Measurements from ENCODE around the gene SLC1A1.

Gene SLC1A1

DNA sequence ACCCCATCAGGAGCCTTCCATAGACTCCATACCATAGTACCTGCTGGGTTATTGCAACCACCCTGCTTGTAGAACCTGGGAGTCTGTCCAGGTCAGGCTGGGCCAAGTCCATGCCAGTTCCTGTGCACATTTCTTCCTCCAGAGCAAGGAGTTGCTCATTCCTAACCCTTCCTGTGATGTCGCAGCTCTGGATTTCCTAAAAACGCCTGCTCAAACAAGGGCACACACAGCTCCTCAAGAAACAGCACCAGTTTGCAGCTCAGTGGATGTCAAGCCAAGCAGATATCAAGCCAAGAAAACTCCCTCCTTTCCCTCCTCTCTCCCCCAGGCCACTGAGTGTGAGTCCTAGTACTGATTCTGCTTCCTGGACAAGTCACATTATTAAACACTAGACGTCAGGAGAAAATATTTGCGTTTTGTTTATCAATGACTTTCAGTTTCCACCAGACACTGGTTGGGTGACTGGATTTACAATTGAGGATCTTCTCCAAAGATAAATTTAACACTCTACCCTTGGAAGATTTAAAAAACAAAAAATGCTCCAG is 59.6 kb downstream of the SLC1A1 start:
- no peak for DNase-seq (ENCODE audit: low read depth)
- TF ChIP-seq CTCF (IDR thresholded peaks at IDR 0.05; ENCODE audit: control insufficient read depth, extremely low read depth, insufficient read depth), result no peak

GRCh38 chr9:4550777-4551484 is 60.7 kb downstream of the SLC1A1 start:
- TF ChIP-seq CTCF (IDR thresholded peaks at IDR 0.05; ENCODE audit: control insufficient read depth, extremely low read depth, insufficient read depth), result no peak
- H3K4me3 ChIP-seq (ENCODE audit: low read depth, low read length), result no peak overlapping the region
- DNase-seq (ENCODE audit: low read depth), result no peak

More for the DNA sequence above, 59.6 kb downstream of the SLC1A1 start:
- H3K4me3 ChIP-seq (ENCODE audit: low read depth, low read length), result no peak overlapping the region

DNA sequence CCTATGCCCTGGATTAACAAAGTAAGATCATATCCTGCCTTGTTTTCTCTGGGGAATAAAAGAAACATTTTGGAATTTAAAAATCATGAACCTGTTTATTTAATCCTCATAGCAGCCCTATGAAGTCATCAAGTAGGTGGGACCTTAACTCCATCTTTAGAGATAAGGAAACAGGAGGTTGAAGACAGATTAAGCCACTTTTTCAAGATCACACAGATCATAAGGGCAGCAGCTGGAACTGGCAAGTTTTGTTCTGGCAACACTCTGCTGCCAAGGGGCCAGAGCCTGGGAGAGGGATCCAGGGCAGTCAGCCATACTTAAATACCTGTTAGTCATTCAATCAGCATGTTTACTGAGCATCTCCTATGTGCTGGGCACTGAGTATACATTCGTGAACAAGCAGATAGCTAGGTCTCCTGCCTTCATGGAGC is 63.7 kb downstream of the SLC1A1 start:
- TF ChIP-seq CTCF (IDR thresholded peaks at IDR 0.05; ENCODE audit: control insufficient read depth, extremely low read depth, insufficient read depth), result no peak
- DNase-seq (ENCODE audit: low read depth), result no peak
- H3K4me3 ChIP-seq (ENCODE audit: low read depth, low read length), result no peak overlapping the region

DNA sequence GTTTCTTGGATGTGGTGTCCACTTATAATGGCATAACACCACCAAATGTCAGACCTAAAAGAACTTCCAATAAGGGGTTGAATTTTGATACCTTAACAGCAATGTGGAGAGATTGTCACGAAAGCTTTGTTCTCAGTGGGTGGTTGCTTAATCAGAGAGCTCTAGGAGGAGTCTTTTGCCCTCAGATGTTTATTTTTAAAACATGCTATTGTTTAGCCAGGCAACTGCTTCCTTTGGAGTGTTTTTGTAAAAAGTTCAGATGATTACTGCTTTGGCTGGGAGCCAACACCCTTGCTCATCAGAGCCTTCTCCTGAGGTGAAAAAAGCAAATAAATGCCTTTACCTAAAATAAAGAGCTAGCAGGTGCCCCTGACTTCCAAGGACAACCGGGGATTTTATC is 65.0 kb downstream of the SLC1A1 start:
- TF ChIP-seq CTCF (IDR thresholded peaks at IDR 0.05; ENCODE audit: control insufficient read depth, extremely low read depth, insufficient read depth), result no peak
- DNase-seq (ENCODE audit: low read depth), result no peak
- H3K4me3 ChIP-seq (ENCODE audit: low read depth, low read length), result no peak overlapping the region

GRCh38 chr9:4558371-4558998 is 68.2 kb downstream of the SLC1A1 start:
- no peak for TF ChIP-seq CTCF (IDR thresholded peaks at IDR 0.05; ENCODE audit: control insufficient read depth, extremely low read depth, insufficient read depth)
- no peak overlapping the region for H3K4me3 ChIP-seq (ENCODE audit: low read depth, low read length)
- no peak for DNase-seq (ENCODE audit: low read depth)

DNA sequence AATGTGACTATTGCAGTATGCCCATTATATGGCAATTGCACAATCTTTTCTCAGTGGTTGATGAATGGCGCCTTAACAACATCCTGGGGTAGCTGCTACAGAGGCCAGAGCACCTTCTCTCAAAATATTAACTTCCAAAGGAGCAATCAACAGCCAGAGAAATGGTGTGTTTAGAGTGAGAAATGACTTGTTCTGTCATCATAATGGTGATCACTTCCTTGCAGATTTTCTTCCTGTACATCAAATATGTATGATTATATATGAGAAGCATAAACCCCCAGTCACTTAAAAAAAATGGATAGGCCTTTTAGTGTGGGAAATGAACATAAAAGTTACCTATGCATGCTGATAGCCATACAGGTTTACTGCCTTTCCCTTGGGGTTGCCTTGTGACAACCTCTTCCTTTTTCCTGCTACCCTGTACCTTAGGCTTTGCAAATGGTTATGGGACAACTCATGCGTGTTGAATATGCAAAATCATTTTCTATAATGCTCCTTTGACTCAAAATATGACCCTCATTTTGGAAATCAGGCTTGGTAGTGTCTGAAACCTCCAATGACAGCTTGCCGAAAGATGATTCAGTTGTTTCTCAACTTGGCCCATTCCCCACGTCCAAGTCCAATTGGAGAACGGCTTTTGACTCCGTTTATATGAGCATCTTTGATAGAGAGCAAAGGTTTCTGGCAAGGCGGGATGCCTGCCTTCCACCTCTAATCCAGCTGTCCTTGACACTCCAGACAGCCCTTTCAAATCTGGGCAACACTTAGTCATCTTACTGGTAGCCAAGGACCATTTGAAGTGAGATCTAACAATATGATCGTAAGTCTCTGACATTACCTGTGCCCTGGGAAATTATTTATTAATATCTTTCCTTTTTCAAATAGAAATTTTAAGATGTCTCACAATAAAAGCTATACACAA is 69.3 kb downstream of the SLC1A1 start:
- no peak overlapping the region for H3K4me3 ChIP-seq (ENCODE audit: low read depth, low read length)
- no peak for DNase-seq (ENCODE audit: low read depth)
- no peak for TF ChIP-seq CTCF (IDR thresholded peaks at IDR 0.05; ENCODE audit: control insufficient read depth, extremely low read depth, insufficient read depth)
